GM18508 (cell line): Measurements from ENCODE around the gene SET.
"Not testable (repeated sequence)": the region's sequence is repeated elsewhere in the genome, so short reads cannot be mapped to it uniquely, and the experiment has no call there.

Experiments used
- ATAC-seq: cut with Tn5 transposase; IDR thresholded peaks from one replicate; pipeline ENCODE4 v1.9.1; 2021; ENCODE audit warnings: moderate number of reproducible peaks; ENCODE audit not compliant: insufficient read depth, unreplicated experiment

The SET gene

GRCh38 chr9:128685636-128686489 is 3.2 kb upstream of the SET start:
- ATAC-seq = no peak

- ATAC-seq = no peak
These were observed 1.6 kb upstream of the SET start for GRCh38 chr9:128687453-128687852.

GRCh38 chr9:128689293-128689774 is 312 bp downstream of the SET start:
- no peak for ATAC-seq

GRCh38 chr9:128689820-128690683 is 1.0 kb downstream of the SET start:
- no peak for ATAC-seq

- ATAC-seq = no peak
These were observed 1.6 kb downstream of the SET start for GRCh38 chr9:128690684-128691034.

GRCh38 chr9:128693738-128694137 is 4.7 kb downstream of the SET start:
- ATAC-seq = not testable (repeated sequence)

GRCh38 chr9:128694344-128694743 is 5.3 kb downstream of the SET start:
- ATAC-seq = no peak

- ATAC-seq = no peak
These were observed 8.1 kb downstream of the SET start for GRCh38 chr9:128696923-128697707.

- not testable (repeated sequence) for ATAC-seq
These were observed 10.2 kb downstream of the SET start for GRCh38 chr9:128699096-128699795.

GRCh38 chr9:128701227-128701854 is 12.3 kb downstream of the SET start:
- no peak for ATAC-seq

GRCh38 chr9:128702445-128702948 is 13.5 kb downstream of the SET start, which contains the start of gene PKN3:
PKN3 (plus strand) TSS chr9:128702503; CDS start chr9:128702916, 413 bp downstream.
- no peak for ATAC-seq

GRCh38 chr9:128702949-128703615 is 14.1 kb downstream of the SET start:
- ATAC-seq = no peak

- no peak for ATAC-seq
These were observed 14.8 kb downstream of the SET start for GRCh38 chr9:128703616-128704355.

- no peak for ATAC-seq
These were observed 15.3 kb downstream of the SET start for GRCh38 chr9:128704356-128704670.

GRCh38 chr9:128705051-128705965 is 16.3 kb downstream of the SET start:
- ATAC-seq = no peak

- no peak for ATAC-seq
These were observed 17.0 kb downstream of the SET start for GRCh38 chr9:128706045-128706444.
